PC-3 (cell line): ENCODE results near the gene FAM221B. TPM values are rescaled to one million over a fixed set of nuclear protein-coding genes. Genes with fewer than 3 reads are reported as not detected.

Experiments used
- ATAC-seq: fragments of 200-7000 bp; cut with Tn5 transposase; 2 replicates; pipeline ENCODE4 v1.9.1; 2020; ENCODE audit warnings: mild to moderate bottlenecking, moderate library complexity
- BruUV-seq: library from RNA; stranded (reverse); fragments of 400-500 nt; replicated peaks from 2 replicates; lab custom pipeline; 2021; lab: Mats Ljungman, UMichigan
- CTCF ChIA-PET: fragments of 300-600 bp; sonication (Branson Sonifier 250); formaldehyde crosslinking; loops from one replicate; lab custom pipeline; 2022; ENCODE audit warnings: antibody characterized with exemption; lab: Charles Lee
- POLR2A ChIA-PET: fragments of 300-600 bp; sonication (Branson Sonifier 250); formaldehyde crosslinking; loops from one replicate; lab custom pipeline; 2022; ENCODE audit warnings: antibody characterized with exemption; ENCODE audit not compliant: unreplicated experiment; lab: Charles Lee
- DNase-seq: peaks from one replicate; pipeline ENCODE4 v3.0.0-alpha.2; 2015
- H2AFZ ChIP-seq: fragments of 300-600 bp; sonication (generic); 2 replicates; pipeline ENCODE4 v1.6.0; 2016; ENCODE audit warnings: antibody characterized with exemption, low read length
- H3F3A ChIP-seq: fragments of 300-600 bp; sonication (generic); one replicate; pipeline ENCODE4 v1.6.0; 2017; ENCODE audit warnings: antibody characterized with exemption, low read length, control low read depth, mild to moderate bottlenecking; ENCODE audit not compliant: unreplicated experiment
- H3K27ac ChIP-seq: fragments of 300-600 bp; sonication (generic); 2 replicates; pipeline ENCODE4 v1.5.1; 2016; ENCODE audit warnings: mild to moderate bottlenecking, low read length
- H3K27me3 ChIP-seq: fragments of 300-600 bp; sonication (generic); 2 replicates; pipeline ENCODE4 v1.6.1; 2016; ENCODE audit warnings: low read length, mixed read lengths
- H3K36me3 ChIP-seq: fragments of 300-600 bp; sonication (generic); 2 replicates; pipeline ENCODE4 v1.6.1; 2016; ENCODE audit warnings: low read depth, mixed run types, low read length, mixed read lengths
- H3K4me1 ChIP-seq: fragments of 300-600 bp; sonication (generic); 2 replicates; pipeline ENCODE4 v1.5.1; 2016; ENCODE audit warnings: low read length; ENCODE audit not compliant: insufficient read depth
- H3K4me2 ChIP-seq: fragments of 300-600 bp; sonication (generic); 2 replicates; pipeline ENCODE4 v1.6.0; 2016; ENCODE audit warnings: low read length
- H3K4me3 ChIP-seq: fragments of 300-600 bp; sonication (generic); 2 replicates; pipeline ENCODE4 v1.5.1; 2016; ENCODE audit warnings: mild to moderate bottlenecking, low read length, mixed read lengths
- H3K79me2 ChIP-seq: fragments of 300-600 bp; sonication (generic); 2 replicates; pipeline ENCODE4 v1.6.1; 2017; ENCODE audit warnings: low read length, mixed read lengths
- H3K9ac ChIP-seq: fragments of 300-600 bp; sonication (generic); 2 replicates; pipeline ENCODE4 v1.6.0; 2016; ENCODE audit warnings: mild to moderate bottlenecking, low read length
- H3K9me2 ChIP-seq: fragments of 300-600 bp; sonication (generic); replicated peaks from 2 replicates; pipeline ENCODE4 v1.6.1; 2016; ENCODE audit warnings: mixed run types, low read length, mixed read lengths
- H3K9me3 ChIP-seq: fragments of 300-600 bp; sonication (generic); 2 replicates; pipeline ENCODE4 v1.6.1; 2016; ENCODE audit warnings: low read length, mixed read lengths
- H4K20me1 ChIP-seq: fragments of 300-600 bp; sonication (generic); 2 replicates; pipeline ENCODE4 v1.6.1; 2016; ENCODE audit warnings: low read length, mixed read lengths
- CTCF ChIP-seq: fragments of 300-600 bp; sonication (generic); conservative IDR thresholded peaks from 2 replicates; pipeline ENCODE4 v1.5.1; 2017; ENCODE audit warnings: antibody characterized with exemption, low read depth, mild to moderate bottlenecking, low read length
- EZH2 ChIP-seq: fragments of 300-600 bp; sonication (generic); IDR thresholded peaks from one replicate; pipeline ENCODE4 v1.6.1; 2017; ENCODE audit warnings: antibody characterized with exemption, mild to moderate bottlenecking, low read length; ENCODE audit not compliant: unreplicated experiment
- EZH2phosphoT487 ChIP-seq: fragments of 300-600 bp; sonication (generic); IDR thresholded peaks from 2 replicates; pipeline ENCODE4 v1.6.1; 2018; ENCODE audit warnings: mild to moderate bottlenecking, antibody characterized with exemption, low read length, borderline replicate concordance
- intact Hi-C: fragments of 100-400 bp; cut with micrococcal nuclease; formaldehyde crosslinking; loops from 2 replicates; pipeline ENCODE4 v1.9.0; 2023
- total RNA-seq: library from RNA; depleted of rRNA; stranded (reverse); fragments of >200 nt; gene quantifications from 2 replicates; pipeline ENCODE4 v1.2.3, GENCODE V29; 2014

The FAM221B gene
- total RNA-seq, 1 experiment from 2014 or later: not detected

GRCh38 chr9:35798658-35799374 is 29.7 kb downstream of the FAM221B start:
- no peaks in the 10 kb centered on the region for H3K79me2 ChIP-seq
- intact Hi-C loops: loop anchor here (10.0 kb wide), 1 partner anchor 144 kb away; the partner anchor contains the start of genes CCDC107, RMRP and SIT1
- H3K9me2 ChIP-seq: no peaks in the 10 kb centered on the region
- ChIA-PET CTCF (interaction anchor here (1.4 kb wide), 1 partner anchor 8 kb away, joined by 3 read pairs; no protein-coding TSS in a partner anchor), POLR2A (interaction anchor here (0.7 kb wide), 1 partner anchor 328 kb away, joined by 4 read pairs; no protein-coding TSS in a partner anchor)
- ATAC-seq: peak; percentile 82
- no peak overlapping the region for H3K9ac ChIP-seq
- H3K27me3 ChIP-seq: no peaks in the 10 kb centered on the region
- H3K4me2 ChIP-seq: peak overlapping the region; percentile 5; the same call in 1 of the 2 replicates
- H3K27ac ChIP-seq: peak overlapping the region; percentile 63
- DNase-seq: peak; percentile 89
- no peaks in the 10 kb centered on the region for H3K9me3 ChIP-seq
- no peaks in the 10 kb centered on the region for H3K36me3 ChIP-seq
- BruUV-seq: no TSS peak
- H3K4me1 ChIP-seq: peaks cover 41% of the 10 kb centered on the region
- no peak overlapping the region for H3K4me3 ChIP-seq
- TF ChIP-seq EZH2: no peak
- no peak for TF ChIP-seq EZH2phosphoT487
- no peak for TF ChIP-seq CTCF
- H3F3A ChIP-seq: peaks cover 7% of the 10 kb centered on the region
- H2AFZ ChIP-seq: no peak overlapping the region
- no peaks in the 10 kb centered on the region for H4K20me1 ChIP-seq

GRCh38 chr9:35797311-35798109 is 31.0 kb downstream of the FAM221B start:
- H4K20me1 ChIP-seq: no peaks in the 10 kb centered on the region
- H3K4me2 ChIP-seq: no peak overlapping the region
- POLR2A ChIA-PET: no interaction called here
- H3K27ac ChIP-seq: peak overlapping the region; percentile 59
- no peaks in the 10 kb centered on the region for H3K36me3 ChIP-seq
- no peak overlapping the region for H3K4me3 ChIP-seq
- no peaks in the 10 kb centered on the region for H3K79me2 ChIP-seq
- no peak for ATAC-seq
- no peak for TF ChIP-seq EZH2
- TF ChIP-seq EZH2phosphoT487: no peak
- TF ChIP-seq CTCF: no peak
- no peaks in the 10 kb centered on the region for H3K9me3 ChIP-seq
- H3K27me3 ChIP-seq: no peaks in the 10 kb centered on the region
- H3F3A ChIP-seq: peaks cover 7% of the 10 kb centered on the region
- intact Hi-C loops: loop anchor here (10.0 kb wide), 1 partner anchor 143 kb away; the partner anchor contains the start of genes CCDC107, RMRP and SIT1
- CTCF ChIA-PET: no interaction called here
- no peak overlapping the region for H3K9ac ChIP-seq
- BruUV-seq: no TSS peak
- no peaks in the 10 kb centered on the region for H3K9me2 ChIP-seq
- DNase-seq: no peak
- peaks cover 41% of the 10 kb centered on the region for H3K4me1 ChIP-seq
- H2AFZ ChIP-seq: no peak overlapping the region
